Measurements from ENCODE around the gene SRPK1. TPM values are rescaled to one million over a fixed set of nuclear protein-coding genes. Genes with fewer than 3 reads are reported as not detected.

SRPK1 gene
- total and polyA plus RNA-seq, 2 of the 8 experiments (the other 6 are each of a cell fraction or from before 2014, with no cell fraction given) = 25.7 to 116 TPM

GRCh38 chr6:35969646-35970045 is 48.7 kb upstream of the SRPK1 start:
- H3K36me3 ChIP-seq (ENCODE audit: control insufficient read depth in 2 of 4, insufficient read depth in 4 of 4, low read length in 3 of 4) = no peaks in the 10 kb centered on the region
- H2BK15ac ChIP-seq (ENCODE audit: low read length) = no peak overlapping the region
- no peak overlapping the region for H4K91ac ChIP-seq (replicated peaks; ENCODE audit: insufficient read length, low read length)
- H2BK5ac ChIP-seq (ENCODE audit: low read depth, low read length) = no peak overlapping the region
- DNase-seq (ENCODE audit: low read depth in 1 of 2, low spot score in 2 of 2) (no peak), FAIRE-seq (no peak)
- no peak overlapping the region for H2AK5ac ChIP-seq (ENCODE audit: low read depth, low read length)
- H3K23ac ChIP-seq (ENCODE audit: insufficient read length) = no peak overlapping the region
- H3K4ac ChIP-seq (replicated peaks; ENCODE audit: insufficient read length, low read depth, low read length) = no peak overlapping the region
- H3K79me1 ChIP-seq (ENCODE audit: low read depth, low read length) = no peaks in the 10 kb centered on the region
- TF ChIP-seq CEBPB (IDR thresholded peaks at IDR 0.05; ENCODE audit: low read depth, low read length) (no peak), GABPA (IDR thresholded peaks at IDR 0.05; ENCODE audit: borderline replicate concordance, insufficient read depth, low read length) (no peak), POLR2AphosphoS5 (IDR thresholded peaks at IDR 0.05; ENCODE audit: low read depth, low read length) (no peak), TCF12 (IDR thresholded peaks at IDR 0.05; ENCODE audit: low read depth, low read length) (no peak), SP4 (IDR thresholded peaks at IDR 0.05; ENCODE audit: low read length) (no peak), BCL11A (IDR thresholded peaks at IDR 0.05; ENCODE audit: low read depth in 2 of 2, low read length in 2 of 2) (no peak), SP1 (IDR thresholded peaks at IDR 0.05; ENCODE audit: low read depth, low read length) (no peak), HDAC6 (IDR thresholded peaks at IDR 0.05; ENCODE audit: low read depth, low read length) (no peak), CTBP2 (IDR thresholded peaks at IDR 0.05; ENCODE audit: borderline replicate concordance, insufficient read depth, insufficient read length, low read length) (no peak), FOSL1 (IDR thresholded peaks at IDR 0.05; ENCODE audit: insufficient read depth, low read depth, low read length) (no peak), SUZ12 (IDR thresholded peaks at IDR 0.05; ENCODE audit: low read length) (no peak), PHF8 (conservative IDR thresholded peaks at IDR 0.05; ENCODE audit: low read depth, low read length) (no peak), NRF1 (IDR thresholded peaks at IDR 0.05; ENCODE audit: low read depth, low read length) (no peak), HDAC2 (IDR thresholded peaks at IDR 0.05; ENCODE audit: borderline replicate concordance in 1 of 2, low read depth in 2 of 2, low read length in 2 of 2) (no peak), SIN3A (conservative IDR thresholded peaks at IDR 0.05 in 1 of 2, IDR thresholded peaks at IDR 0.05 in 1 of 2; ENCODE audit: low read depth in 1 of 2, low read length in 2 of 2) (no peak)
- H3K27me3 ChIP-seq (replicated peaks in 1 of 4; ENCODE audit: control insufficient read depth in 3 of 4, extremely low read depth in 1 of 4, insufficient read depth in 3 of 4, low read length in 3 of 4) = no peaks in the 10 kb centered on the region
- no peaks in the 10 kb centered on the region for H3K23me2 ChIP-seq (ENCODE audit: low read depth, low read length)
- no peaks in the 10 kb centered on the region for H3K79me2 ChIP-seq (ENCODE audit: control insufficient read depth in 1 of 2, insufficient read depth in 2 of 2, low read length in 2 of 2)
- no peak overlapping the region for H2AFZ ChIP-seq (ENCODE audit: low read length)
- no peak overlapping the region for H4K8ac ChIP-seq (ENCODE audit: extremely low read depth, insufficient read depth, low read length)
- H2BK12ac ChIP-seq (ENCODE audit: low read depth, low read length) = no peak overlapping the region
- ChIA-PET CTCF (ENCODE audit: partially characterized antibody) (interaction anchor here (0.9 to 2.8 kb wide), 4 partner anchors 10 to 125 kb away, joined by 3 to 12 read pairs (median 3); no protein-coding TSS in a partner anchor), POLR2A (ENCODE audit: partially characterized antibody) (interaction anchor here (0.7 kb wide), 1 partner anchor 240 kb away, joined by 4 read pairs; no protein-coding TSS in a partner anchor)
- no peak overlapping the region for H3K9ac ChIP-seq (replicated peaks in 1 of 4; ENCODE audit: extremely low read depth in 1 of 4, low read depth in 3 of 4, low read length in 3 of 4)
- peaks cover 0 to 5% (median 3%) of the 10 kb centered on the region in 4 experiments; a peak in 4 of 7 replicates for H3K4me1 ChIP-seq (replicated peaks in 1 of 4; ENCODE audit: control insufficient read depth in 3 of 4, insufficient read depth in 4 of 4, low read length in 3 of 4)
- no peak overlapping the region for H3K56ac ChIP-seq (replicated peaks; ENCODE audit: insufficient read length, low read depth, low read length)
- H3K18ac ChIP-seq (ENCODE audit: extremely low read depth, low read length) = no peak overlapping the region
- no peak overlapping the region for H3K4me3 ChIP-seq (ENCODE audit: extremely low read depth in 1 of 4, insufficient read depth in 2 of 4, low read depth in 3 of 4, low read length in 4 of 4)
- no peak overlapping the region for H3K27ac ChIP-seq (ENCODE audit: low read depth, low read length)
- no peak overlapping the region for H4K5ac ChIP-seq (ENCODE audit: insufficient read length, low read depth, low read length)
- no peak overlapping the region for H3K4me2 ChIP-seq (ENCODE audit: insufficient read depth in 1 of 2, low read depth in 2 of 2, low read length in 2 of 2)
- no peak overlapping the region for H3K14ac ChIP-seq (ENCODE audit: insufficient read length)
- no peaks in the 10 kb centered on the region for H4K20me1 ChIP-seq (replicated peaks in 1 of 2; ENCODE audit: control insufficient read depth in 1 of 2, insufficient read depth in 2 of 2, low read length in 2 of 2)
- H2BK20ac ChIP-seq (ENCODE audit: low read length) = no peak overlapping the region
- H2BK120ac ChIP-seq (replicated peaks; ENCODE audit: low read depth, low read length) = no peak overlapping the region
- no peaks in the 10 kb centered on the region for H3K9me3 ChIP-seq (ENCODE audit: insufficient read depth in 2 of 2, low read depth in 1 of 2, low read length in 1 of 2)
